ENCODE data around the gene MYOF.

GRCh38 chr10:93272884-93273675 lies 209.1 kb downstream of the MYOF start:
- no peak for TF ChIP-seq POLR2A (IDR thresholded peaks at IDR 0.05; ENCODE audit: low read length)
- no peak for TF ChIP-seq GATA1 (IDR thresholded peaks at IDR 0.05; ENCODE audit: low read depth, low read length)

Data from erythroblast (primary cell).